Esophagus (tissue), 2 donors: ENCODE measurements around the gene NUP98. TPM values are rescaled to one million over a fixed set of nuclear protein-coding genes. Genes with fewer than 3 reads are reported as not detected.

ENCODE experiments used
- H3K27ac ChIP-seq, 2 donors: one replicate each; pipeline ENCODE4 v1.5.1; 2013; ENCODE audit warnings: low read depth in 2 of 2, mild to moderate bottlenecking in 2 of 2, inconsistent platforms in 1 of 2, low read length in 1 of 2, moderate library complexity in 1 of 2
- H3K27me3 ChIP-seq, 2 donors: one replicate each; pipeline ENCODE4 v1.6.1; 2013; ENCODE audit warnings: low read length in 2 of 2, control low read depth in 1 of 2, mild to moderate bottlenecking in 1 of 2; ENCODE audit not compliant: insufficient read depth in 2 of 2, control insufficient read depth in 1 of 2
- H3K36me3 ChIP-seq, 2 donors: one replicate each; pipeline ENCODE4 v1.6.1; 2013; ENCODE audit warnings: low read length in 1 of 2; ENCODE audit not compliant: control insufficient read depth in 2 of 2, insufficient read depth in 2 of 2
- H3K4me1 ChIP-seq, 2 donors: one replicate each; pipeline ENCODE4 v1.6.1; 2013; ENCODE audit warnings: low read length in 1 of 2; ENCODE audit not compliant: control insufficient read depth in 2 of 2, insufficient read depth in 2 of 2
- H3K4me3 ChIP-seq, 2 donors: one replicate each; pipeline ENCODE4 v1.5.1; 2013; ENCODE audit warnings: low read length in 2 of 2, mild to moderate bottlenecking in 2 of 2, low read depth in 1 of 2, moderate library complexity in 1 of 2
- H3K9me3 ChIP-seq, 2 donors: one replicate each; pipeline ENCODE4 v1.6.1; 2013; ENCODE audit warnings: mild to moderate bottlenecking in 2 of 2, low read depth in 1 of 2, low read length in 1 of 2, moderate library complexity in 1 of 2; ENCODE audit not compliant: control insufficient read depth in 2 of 2, insufficient read depth in 1 of 2
- WGBS, 2 donors: extraction: QIAGEN DNeasy Blood & Tissue Kit; methylation state at CpG; one replicate each; pipeline ENCODE4 v1.1.7; 2013; 5-methylcytosine and 5-hydroxymethylcytosine counted together
- polyA plus RNA-seq, 2 donors: library from polyadenylated mRNA; stranded (reverse); fragments of 200-250 nt; gene quantifications; one replicate each; pipeline ENCODE4 v1.2.3, GENCODE V29; 2013
- donor health status: healthy with polysubstance abuse.
- donor health status: Bipolar disorder and iron deficiency.

The NUP98 gene
- polyA plus RNA-seq, 2 donors, result 16.0 to 26.9 TPM

DNA sequence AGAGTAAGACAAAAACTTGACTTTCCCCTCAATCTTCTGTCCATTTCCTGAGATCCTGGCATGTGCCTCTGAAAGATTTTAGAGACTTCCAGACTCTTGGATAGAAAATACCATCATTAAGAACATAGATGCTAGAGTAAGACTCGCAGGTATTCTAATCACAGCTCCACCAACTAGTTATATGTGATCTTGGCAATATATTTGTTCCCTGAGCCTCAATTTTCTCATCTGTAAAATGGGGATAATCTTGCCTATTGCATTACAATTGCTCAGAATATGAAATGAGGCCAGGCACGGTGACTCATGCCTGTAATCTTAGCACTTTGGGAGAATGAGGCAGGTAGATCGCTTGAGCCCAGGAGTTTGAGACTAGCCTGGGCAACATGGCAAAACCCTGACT lies 32.7 kb upstream of the NUP98 start:
- peaks cover 5 to 9% of the 10 kb centered on the region in 2 donors for H3K4me1 ChIP-seq
- no peak overlapping the region for H3K27ac ChIP-seq
- WGBS, 2 donors, result 87 to 88% methylated on average over 3 of the region's 3 CpGs
- H3K4me3 ChIP-seq, result no peak overlapping the region
- H3K9me3 ChIP-seq, result no peaks in the 10 kb centered on the region
- H3K36me3 ChIP-seq, result peaks cover 6 to 33% of the 10 kb centered on the region in 2 donors
- no peaks in the 10 kb centered on the region for H3K27me3 ChIP-seq

DNA sequence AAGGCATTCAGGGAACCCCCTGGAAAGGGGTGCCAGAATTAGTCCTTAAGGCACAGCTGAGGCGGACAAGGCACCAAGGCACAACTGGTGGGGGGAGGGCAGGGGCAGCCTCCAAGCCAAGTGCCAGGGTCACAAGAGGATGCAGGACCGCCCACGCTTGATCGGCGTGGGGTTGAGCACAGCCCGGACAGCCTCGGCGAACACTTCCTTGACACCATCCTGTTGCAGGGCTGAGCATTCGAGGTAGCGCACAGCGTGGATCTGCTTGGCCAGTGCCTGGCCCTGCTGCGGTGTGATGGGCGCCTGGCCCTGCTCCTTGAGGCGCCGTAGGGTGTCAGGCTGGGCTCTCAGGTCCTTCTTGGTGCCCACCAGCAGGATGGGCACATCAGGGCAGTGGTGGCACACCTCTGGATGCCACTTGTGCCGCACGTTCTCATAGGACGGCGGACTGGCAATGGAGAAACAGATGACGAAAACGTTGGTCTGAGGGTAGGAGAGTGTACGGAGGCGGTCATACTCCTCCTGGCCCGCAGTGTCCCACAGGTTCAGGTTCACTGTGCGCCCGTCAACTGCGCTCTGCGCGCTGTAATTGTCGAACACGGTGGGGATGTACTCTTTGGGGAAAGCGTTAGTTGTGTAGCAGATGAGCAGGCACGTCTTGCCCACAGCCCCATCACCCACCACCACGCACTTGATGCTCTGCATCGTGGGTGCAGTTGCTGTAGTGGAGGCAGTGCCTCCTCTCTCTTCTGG lies 30.3 kb upstream of the NUP98 start:
- Histone ChIP-seq H3K27me3 (no peaks in the 10 kb centered on the region), H3K27ac (no peak overlapping the region), H3K4me3 (no peak overlapping the region), H3K36me3 (peaks cover 6 to 36% of the 10 kb centered on the region in 2 donors), H3K9me3 (peaks cover 0 to 3% of the 10 kb centered on the region in 2 donors), H3K4me1 (peaks cover 5 to 9% of the 10 kb centered on the region in 2 donors)
- WGBS, 2 donors, result 92% methylated on average over 33 to 35 of the region's 35 CpGs

DNA sequence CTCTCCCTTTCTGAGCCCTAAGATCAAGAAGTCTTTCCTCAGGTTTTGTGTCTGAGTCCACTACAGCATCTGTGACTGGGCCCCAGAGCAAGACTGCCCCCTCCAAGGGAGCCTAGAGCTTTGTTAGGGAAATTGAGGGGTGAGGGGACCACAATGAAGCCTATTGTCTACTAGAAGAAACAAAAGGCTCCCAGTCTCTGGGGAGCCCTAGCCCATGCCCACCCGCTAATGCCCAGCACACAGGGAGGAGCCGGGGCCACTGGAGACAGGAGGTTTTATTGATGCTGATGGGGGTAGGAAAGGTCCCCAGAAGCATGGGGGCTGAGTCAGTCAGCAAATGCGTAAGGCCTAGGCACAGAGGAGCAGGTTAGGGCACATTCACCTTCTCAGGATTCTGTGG lies 29.4 kb upstream of the NUP98 start:
- peaks cover 0 to 3% of the 10 kb centered on the region in 2 donors for H3K9me3 ChIP-seq
- no peaks in the 10 kb centered on the region for H3K27me3 ChIP-seq
- H3K4me1 ChIP-seq, result peaks cover 5 to 7% of the 10 kb centered on the region in 2 donors
- 88 to 97% methylated on average over 3 of the region's 3 CpGs for WGBS, 2 donors
- H3K27ac ChIP-seq, result no peak overlapping the region
- peaks cover 6 to 34% of the 10 kb centered on the region in 2 donors for H3K36me3 ChIP-seq
- H3K4me3 ChIP-seq, result no peak overlapping the region

DNA sequence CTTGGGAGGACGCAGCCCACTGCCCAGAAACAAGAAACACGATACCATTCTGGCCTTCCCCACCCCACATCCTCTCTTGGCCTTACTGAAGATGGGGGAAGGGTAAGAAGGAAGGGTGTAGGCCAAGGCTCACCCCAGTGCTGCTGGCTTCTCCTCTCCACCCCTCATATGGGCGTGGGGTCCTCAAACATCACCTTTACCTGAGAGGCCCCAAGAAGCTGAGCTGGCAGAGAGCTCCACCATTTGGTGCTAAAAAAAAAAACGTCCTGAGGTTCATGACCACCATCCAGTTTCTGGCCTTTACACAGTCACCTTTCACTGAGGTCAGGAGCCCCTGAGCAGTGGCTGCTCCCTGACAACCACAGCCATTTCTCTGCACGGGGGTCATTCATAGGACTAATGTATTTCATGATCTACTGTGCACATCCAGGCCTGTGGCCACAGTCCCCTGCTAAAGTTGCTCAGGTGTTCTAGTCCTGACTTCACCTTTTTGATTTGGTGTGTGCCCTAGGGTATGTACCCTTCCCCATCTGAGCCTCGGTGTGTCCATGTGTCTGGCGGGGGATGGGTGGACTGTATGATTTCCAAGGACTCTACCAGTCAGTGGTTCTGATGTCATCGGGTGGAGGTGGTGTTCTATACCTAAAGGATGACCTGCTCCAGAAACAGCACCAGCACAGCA lies 28.3 kb upstream of the NUP98 start:
- H3K4me1 ChIP-seq, result peaks cover 0 to 7% of the 10 kb centered on the region in 2 donors
- H3K27ac ChIP-seq, result no peak overlapping the region
- H3K36me3 ChIP-seq, result peaks cover 6 to 28% of the 10 kb centered on the region in 2 donors
- H3K4me3 ChIP-seq, result no peak overlapping the region
- H3K27me3 ChIP-seq, result no peaks in the 10 kb centered on the region
- 83 to 86% methylated on average over 8 of the region's 8 CpGs for WGBS, 2 donors
- peaks cover 0 to 3% of the 10 kb centered on the region in 2 donors for H3K9me3 ChIP-seq

DNA sequence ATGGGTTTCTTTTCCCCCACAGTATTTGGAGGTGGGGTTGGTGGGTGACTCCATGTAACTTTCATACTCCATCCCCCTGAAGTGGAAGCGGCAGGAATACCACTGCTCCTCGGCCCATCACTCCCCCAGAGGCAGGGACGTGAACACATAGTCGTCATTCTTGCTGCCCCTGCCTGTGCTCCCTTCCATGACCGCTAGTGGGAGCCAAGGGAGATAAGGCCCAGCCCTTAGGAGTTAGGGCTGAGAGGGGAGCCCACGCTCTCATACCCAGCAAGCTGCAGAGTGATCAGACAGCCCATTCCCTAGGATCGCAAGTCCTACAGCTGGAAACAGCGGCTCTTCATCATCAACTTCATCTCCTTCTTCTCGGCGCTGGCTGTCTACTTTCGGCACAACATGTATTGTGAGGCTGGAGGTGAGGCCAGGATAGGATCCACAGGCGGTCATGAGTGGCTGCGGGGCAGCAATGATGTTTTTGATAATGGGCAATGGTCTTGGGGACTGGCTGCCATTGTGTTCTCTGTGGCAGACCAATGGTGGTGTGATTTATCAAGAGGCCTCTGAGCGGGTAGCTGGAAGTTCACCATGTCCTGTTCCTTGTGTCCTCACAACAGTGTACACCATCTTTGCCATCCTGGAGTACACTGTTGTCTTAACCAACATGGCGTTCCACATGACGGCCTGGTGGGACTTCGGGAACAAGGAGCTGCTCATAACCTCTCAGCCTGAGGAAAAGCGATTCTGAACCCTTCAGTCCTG lies 27.5 kb upstream of the NUP98 start:
- Histone ChIP-seq H3K9me3 (peaks cover 0 to 3% of the 10 kb centered on the region in 2 donors), H3K4me3 (no peak overlapping the region), H3K27me3 (no peaks in the 10 kb centered on the region), H3K4me1 (peaks cover 0 to 7% of the 10 kb centered on the region in 2 donors), H3K36me3 (peaks cover 6 to 26% of the 10 kb centered on the region in 2 donors), H3K27ac (no peak overlapping the region)
- WGBS, 2 donors, result 73 to 82% methylated on average over 18 of the region's 18 CpGs

DNA sequence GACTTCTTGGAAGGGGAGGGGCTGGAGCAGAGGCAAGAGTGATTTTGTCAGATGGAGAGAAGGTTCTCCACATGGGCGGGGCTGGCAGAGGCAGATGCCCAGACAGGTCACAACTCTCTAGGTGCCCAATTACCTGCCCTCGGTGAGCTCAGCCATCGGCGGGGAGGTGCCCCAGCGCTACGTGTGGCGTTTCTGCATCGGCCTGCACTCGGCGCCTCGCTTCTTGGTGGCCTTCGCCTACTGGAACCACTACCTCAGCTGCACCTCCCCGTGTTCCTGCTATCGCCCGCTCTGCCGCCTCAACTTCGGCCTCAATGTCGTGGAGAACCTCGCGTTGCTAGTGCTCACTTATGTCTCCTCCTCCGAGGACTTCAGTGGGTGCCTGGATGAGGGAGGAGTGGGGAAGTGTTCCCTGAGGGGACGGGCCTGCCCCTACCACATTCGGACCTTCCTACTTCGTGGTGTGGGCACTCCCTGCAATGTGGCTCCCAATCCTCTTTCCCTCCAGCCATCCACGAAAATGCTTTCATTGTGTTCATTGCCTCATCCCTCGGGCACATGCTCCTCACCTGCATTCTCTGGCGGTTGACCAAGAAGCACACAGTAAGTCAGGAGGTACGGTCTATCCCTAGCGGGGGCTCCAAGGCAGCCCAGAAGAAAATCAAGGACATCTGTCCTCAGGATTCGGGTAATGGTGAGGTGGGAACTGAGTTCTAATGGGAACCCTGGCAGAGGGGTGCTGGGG lies 26.6 kb upstream of the NUP98 start:
- H3K36me3 ChIP-seq, result peaks cover 6 to 26% of the 10 kb centered on the region in 2 donors
- H3K27me3 ChIP-seq, result no peaks in the 10 kb centered on the region
- WGBS, 2 donors, result 91 to 94% methylated on average over 29 to 30 of the region's 30 CpGs
- H3K4me1 ChIP-seq, result peaks cover 0 to 7% of the 10 kb centered on the region in 2 donors
- no peak overlapping the region for H3K4me3 ChIP-seq
- no peak overlapping the region for H3K27ac ChIP-seq
- peaks cover 0 to 3% of the 10 kb centered on the region in 2 donors for H3K9me3 ChIP-seq

DNA sequence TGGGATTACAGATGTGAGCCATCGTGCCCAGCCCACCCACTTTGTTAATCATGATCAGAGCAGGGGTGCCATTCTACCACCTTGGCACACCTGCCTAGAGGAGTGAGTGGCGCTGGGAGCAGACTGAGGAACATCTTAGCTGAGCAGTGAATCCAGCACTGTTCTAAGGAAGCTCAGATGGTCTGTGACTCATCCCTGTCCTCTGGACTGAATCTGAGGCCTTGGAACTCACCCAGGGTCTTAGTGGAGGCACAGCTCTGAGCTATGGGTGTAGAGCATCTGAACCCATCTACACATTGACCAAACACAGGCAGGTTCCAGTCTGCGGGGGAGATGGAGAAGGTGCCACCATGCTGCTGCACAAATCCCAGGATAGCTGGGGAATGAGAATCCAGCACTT lies 25.9 kb upstream of the NUP98 start:
- WGBS, 2 donors, result 84 to 86% methylated on average over 3 of the region's 3 CpGs
- H3K4me3 ChIP-seq, result no peak overlapping the region
- no peaks in the 10 kb centered on the region for H3K27me3 ChIP-seq
- H3K9me3 ChIP-seq, result peaks cover 0 to 3% of the 10 kb centered on the region in 2 donors
- peaks cover 0 to 7% of the 10 kb centered on the region in 2 donors for H3K4me1 ChIP-seq
- H3K36me3 ChIP-seq, result peaks cover 6 to 26% of the 10 kb centered on the region in 2 donors
- H3K27ac ChIP-seq, result no peak overlapping the region

DNA sequence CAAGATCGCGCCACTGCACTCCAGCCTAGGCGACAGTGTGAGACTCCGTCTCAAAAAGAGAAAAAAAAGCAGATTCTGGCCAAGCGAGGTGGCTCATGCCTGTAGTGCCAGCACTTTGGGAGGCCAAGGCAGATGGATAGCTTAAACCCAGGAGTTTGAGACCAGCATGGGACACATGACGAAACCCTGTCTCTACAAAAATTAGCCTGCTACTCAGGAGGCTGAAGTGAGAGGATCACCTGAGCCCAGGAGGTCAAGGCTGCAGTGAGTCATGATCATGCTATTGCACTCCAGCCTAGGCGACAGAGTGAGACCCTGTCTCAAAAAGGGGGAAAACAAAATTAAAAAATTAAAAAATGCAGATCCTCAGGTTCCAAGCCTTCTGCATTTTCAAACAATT lies 25.0 kb upstream of the NUP98 start:
- no peak overlapping the region for H3K4me3 ChIP-seq
- H3K4me1 ChIP-seq, result peaks cover 0 to 9% of the 10 kb centered on the region in 2 donors
- no peaks in the 10 kb centered on the region for H3K27me3 ChIP-seq
- H3K27ac ChIP-seq, result no peak overlapping the region
- H3K9me3 ChIP-seq, result peaks cover 0 to 3% of the 10 kb centered on the region in 2 donors
- H3K36me3 ChIP-seq, result peaks cover 2 to 19% of the 10 kb centered on the region in 2 donors
- 92 to 96% methylated on average over 5 to 7 of the region's 7 CpGs for WGBS, 2 donors

DNA sequence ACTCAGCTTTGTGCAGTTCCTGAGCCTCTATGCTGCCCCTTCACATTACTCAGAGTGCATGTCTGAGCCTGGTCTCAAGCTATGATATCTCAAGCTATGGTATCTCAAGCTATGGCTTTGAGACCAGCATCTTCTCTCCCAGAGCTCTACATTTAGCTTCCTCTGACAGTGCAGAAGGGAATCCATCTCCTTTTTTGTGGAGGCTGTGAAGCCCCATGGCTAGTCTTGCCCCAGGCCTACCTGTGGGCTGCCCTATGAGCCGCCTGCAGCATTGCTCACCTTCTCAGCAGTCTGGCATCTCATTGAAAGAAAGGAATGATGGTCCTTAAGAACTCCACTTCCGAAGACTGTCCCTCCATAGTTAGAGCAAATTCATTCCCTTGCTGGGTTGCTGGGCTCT lies 23.6 kb upstream of the NUP98 start:
- Histone ChIP-seq H3K36me3 (peaks cover 0 to 9% of the 10 kb centered on the region in 2 donors), H3K4me3 (no peak overlapping the region), H3K9me3 (peaks cover 0 to 3% of the 10 kb centered on the region in 2 donors), H3K4me1 (peaks cover 0 to 10% of the 10 kb centered on the region in 2 donors), H3K27me3 (no peaks in the 10 kb centered on the region), H3K27ac (no peak overlapping the region)
- 97% methylated on average over 2 of the region's 2 CpGs for WGBS, 2 donors
